Suprapubic skin (tissue), 4 donors: ENCODE measurements around the gene GTF3C6. TPM values are rescaled to one million over a fixed set of nuclear protein-coding genes. Genes with fewer than 3 reads are reported as not detected.
"Not testable (repeated sequence)": the region's sequence is repeated elsewhere in the genome, so short reads cannot be mapped to it uniquely, and the experiment has no call there.

Experiments used
- DNase-seq, 2 donors: peaks; one replicate each; pipeline ENCODE4 v3.0.0-alpha.2; 2019; ENCODE audit warnings: low spot score in 2 of 2
- H3K27ac ChIP-seq: fragments of 200-600 bp; sonication (generic); one replicate; pipeline ENCODE4 v1.5.1; 2019
- H3K27me3 ChIP-seq: fragments of 200-600 bp; sonication (generic); one replicate; pipeline ENCODE4 v1.5.1; 2019
- H3K36me3 ChIP-seq: fragments of 200-600 bp; sonication (generic); one replicate; pipeline ENCODE4 v1.5.1; 2019
- H3K4me1 ChIP-seq: fragments of 200-600 bp; sonication (generic); one replicate; pipeline ENCODE4 v1.5.1; 2019
- H3K4me3 ChIP-seq: fragments of 200-600 bp; sonication (generic); one replicate; pipeline ENCODE4 v1.5.1; 2019; ENCODE audit warnings: mild to moderate bottlenecking
- H3K9me3 ChIP-seq: fragments of 200-600 bp; sonication (generic); one replicate; pipeline ENCODE4 v1.5.1; 2019
- CTCF ChIP-seq, 2 donors: fragments of 200-600 bp in 1 of 2; fragments of 450-650 bp in 1 of 2; sonication (generic) in 1 of 2; IDR thresholded peaks; one replicate each; pipeline ENCODE4 v1.5.1; 2016 to 2019; ENCODE audit warnings: antibody characterized with exemption in 2 of 2, mild to moderate bottlenecking in 1 of 2, moderate library complexity in 1 of 2
- EP300 ChIP-seq: sonication (generic); formaldehyde crosslinking; IDR thresholded peaks from one replicate; pipeline ENCODE4 v1.6.1; 2017; ENCODE audit warnings: antibody characterized with exemption
- POLR2A ChIP-seq, 2 donors: fragments of 450-650 bp; IDR thresholded peaks; one replicate each; pipeline ENCODE4 v1.6.1; 2017; ENCODE audit warnings: antibody characterized with exemption in 2 of 2, mild to moderate bottlenecking in 2 of 2, moderate library complexity in 2 of 2
- POLR2AphosphoS5 ChIP-seq, 3 donors: sonication (generic); formaldehyde crosslinking; IDR thresholded peaks; one replicate each; pipeline ENCODE4 v1.6.1; 2017; ENCODE audit warnings: antibody characterized with exemption in 3 of 3
- WGBS: methylation state at CpG from one replicate; pipeline ENCODE4 v1.1.5; 2018; 5-methylcytosine and 5-hydroxymethylcytosine counted together
- total RNA-seq, 4 donors: library from RNA; depleted of rRNA; stranded (reverse); fragments of >200 nt; gene quantifications; one replicate each; pipeline ENCODE4 v1.1.0, GENCODE V29; 2016

Gene GTF3C6
- total RNA-seq, 4 donors from 2014 or later, result 11.0 to 24.6 (median 22.0) TPM

- no peaks in the 10 kb centered on the region for H3K4me1 ChIP-seq
- DNase-seq, result no peak
- no peaks in the 10 kb centered on the region for H3K9me3 ChIP-seq
- TF ChIP-seq POLR2AphosphoS5 (IDR thresholded peaks at IDR 0.05), result no peak
- TF ChIP-seq EP300, result no peak
- TF ChIP-seq POLR2A (IDR thresholded peaks at IDR 0.05), result no peak
- no peak for TF ChIP-seq CTCF (IDR thresholded peaks at IDR 0.05)
- no peaks in the 10 kb centered on the region for H3K27me3 ChIP-seq
- no peak overlapping the region for H3K27ac ChIP-seq
- WGBS, result 97% methylated on average over 3 of the region's 3 CpGs
- peaks cover 86% of the 10 kb centered on the region for H3K36me3 ChIP-seq
- H3K4me3 ChIP-seq, result no peak overlapping the region
Observed at GRCh38 chr6:111002350-111002749, 43.8 kb downstream of the GTF3C6 start.

- WGBS, result 77% methylated on average over 2 of the region's 2 CpGs
- peaks cover 64% of the 10 kb centered on the region for H3K36me3 ChIP-seq
Observed at GRCh38 chr6:111011360-111012142, 53.0 kb downstream of the GTF3C6 start.

GRCh38 chr6:111012143-111012452 lies 53.6 kb downstream of the GTF3C6 start:
- peaks cover 7% of the 10 kb centered on the region for H3K4me1 ChIP-seq
- no peaks in the 10 kb centered on the region for H3K27me3 ChIP-seq
- H3K27ac ChIP-seq, result no peak overlapping the region
- H3K4me3 ChIP-seq, result no peak overlapping the region
- no peaks in the 10 kb centered on the region for H3K9me3 ChIP-seq
- TF ChIP-seq POLR2A (IDR thresholded peaks at IDR 0.05), result no peak
- TF ChIP-seq POLR2AphosphoS5 (IDR thresholded peaks at IDR 0.05), result no peak
- TF ChIP-seq EP300, result no peak
- TF ChIP-seq CTCF (IDR thresholded peaks at IDR 0.05), result no peak
- peaks cover 61% of the 10 kb centered on the region for H3K36me3 ChIP-seq
- DNase-seq, result no peak
- 78% methylated on average over 2 of the region's 2 CpGs for WGBS

More at GRCh38 chr6:111011360-111012142, 53.0 kb downstream of the GTF3C6 start:
- H3K4me1 ChIP-seq, result peaks cover 7% of the 10 kb centered on the region
- H3K27me3 ChIP-seq, result no peaks in the 10 kb centered on the region
- no peak overlapping the region for H3K27ac ChIP-seq
- H3K4me3 ChIP-seq, result no peak overlapping the region
- no peak for DNase-seq
- H3K9me3 ChIP-seq, result no peaks in the 10 kb centered on the region
- no peak for TF ChIP-seq POLR2A (IDR thresholded peaks at IDR 0.05)
- peak; percentile 23 to 57 for TF ChIP-seq CTCF (IDR thresholded peaks at IDR 0.05)

GRCh38 chr6:111012520-111012919 lies 54.0 kb downstream of the GTF3C6 start:
- H3K36me3 ChIP-seq, result peaks cover 61% of the 10 kb centered on the region
- not testable (repeated sequence) for H3K27ac ChIP-seq, H3K27me3 ChIP-seq, H3K9me3 ChIP-seq, H3K4me1 ChIP-seq, DNase-seq, H3K4me3 ChIP-seq
- 73% methylated on average over 4 of the region's 4 CpGs for WGBS

- TF ChIP-seq CTCF (IDR thresholded peaks at IDR 0.05) (no peak), POLR2A (IDR thresholded peaks at IDR 0.05) (no peak), EP300 (no peak), POLR2AphosphoS5 (IDR thresholded peaks at IDR 0.05) (no peak)
- Histone ChIP-seq H3K36me3 (peaks cover 60% of the 10 kb centered on the region), H3K27ac (no peak overlapping the region), H3K27me3 (no peaks in the 10 kb centered on the region), H3K4me1 (peaks cover 7% of the 10 kb centered on the region), H3K9me3 (no peaks in the 10 kb centered on the region), H3K4me3 (no peak overlapping the region)
- DNase-seq, result no peak
- 73% methylated on average over 4 of the region's 4 CpGs for WGBS
Observed at GRCh38 chr6:111013144-111013915, 54.8 kb downstream of the GTF3C6 start.
